ENCODE results near the gene RGS7. TPM values are rescaled to one million over a fixed set of nuclear protein-coding genes. Genes with fewer than 3 reads are reported as not detected.

RGS7 gene
- total and polyA plus RNA-seq, 10 of the 15 experiments (the other 5 are each of a cell fraction or from before 2014, with no cell fraction given): not detected

DNA sequence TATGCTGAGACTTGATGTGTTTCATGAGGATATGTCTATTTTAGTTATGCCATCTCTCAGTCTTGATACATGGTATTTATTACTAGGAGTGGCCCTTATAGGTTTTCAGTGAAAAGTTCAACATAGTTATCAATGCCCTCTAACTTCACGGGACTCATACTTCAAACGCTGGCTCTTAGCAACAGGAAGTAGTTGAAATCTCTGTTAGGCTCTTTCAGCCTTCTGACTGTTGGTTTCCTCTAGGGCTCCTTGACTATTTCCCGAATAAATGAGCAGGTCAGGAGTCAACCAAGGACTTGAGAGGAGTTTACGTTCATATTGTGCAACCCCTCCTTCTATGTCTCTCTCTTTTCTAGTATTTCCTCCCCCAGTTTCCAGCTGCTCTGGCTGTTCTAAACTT, 141.8 kb downstream of the RGS7 start:
- H3K36me3 ChIP-seq (ENCODE audit: control insufficient read depth in 2 of 2, insufficient read depth in 2 of 2, low read length in 1 of 2): no peaks in the 10 kb centered on the region
- no peak for ATAC-seq
- DNase-seq (ENCODE audit: low read depth, low spot score): no peak
- TF ChIP-seq SP1 (IDR thresholded peaks at IDR 0.05; ENCODE audit: low read depth, low read length) (no peak), ZNF622 (IDR thresholded peaks at IDR 0.05) (no peak), MTA3 (IDR thresholded peaks at IDR 0.05; ENCODE audit: borderline replicate concordance, low read length) (no peak), SREBF1 (IDR thresholded peaks at IDR 0.05; ENCODE audit: low read length) (no peak), ZSCAN29 (IDR thresholded peaks at IDR 0.05) (no peak), SMARCA5 (IDR thresholded peaks at IDR 0.05) (no peak), HDAC2 (IDR thresholded peaks at IDR 0.05) (no peak)
- ChIA-PET RAD21 (ENCODE audit: unreplicated experiment) (no interaction called here), POLR2A (no interaction called here), SMC1A (ENCODE audit: uncharacterized antibody, unreplicated experiment) (no interaction called here), CTCF (no interaction called here)
- no peaks in the 10 kb centered on the region for H3K27me3 ChIP-seq (replicated peaks in 1 of 2; ENCODE audit: control insufficient read depth in 2 of 2, insufficient read depth in 2 of 2, low read length in 1 of 2)
- intact Hi-C loops (cut with micrococcal nuclease; ENCODE audit: unreplicated experiment) (no loop called here), in situ Hi-C loops (cut with MboI) (no loop called here)
- no peak for FAIRE-seq
- no peaks in the 10 kb centered on the region for H4K20me1 ChIP-seq (ENCODE audit: control insufficient read depth, insufficient read depth)
- no peaks in the 10 kb centered on the region for H3K9me3 ChIP-seq (replicated peaks; ENCODE audit: control insufficient read depth, insufficient read depth, low read length)
- WGBS (ENCODE audit: insufficient coverage, insufficient replicate concordance, low lambda C conversion rate, missing lambda C conversion rate): 13% methylated on average over 4 of the region's 4 CpGs
- H3K79me2 ChIP-seq (ENCODE audit: control insufficient read depth, insufficient read depth, low read length): no peaks in the 10 kb centered on the region
- H3K9ac ChIP-seq (ENCODE audit: control insufficient read depth, insufficient read depth, low read length): no peak overlapping the region
- no TSS peak for BruUV-seq (replicated peaks)
- H3K4me3 ChIP-seq: no peak overlapping the region
- H2AFZ ChIP-seq (ENCODE audit: control insufficient read depth, low read depth, low read length): no peak overlapping the region
- H3K27ac ChIP-seq (ENCODE audit: control insufficient read depth, insufficient read depth): no peak overlapping the region
- no peak overlapping the region for H3K4me2 ChIP-seq (ENCODE audit: control insufficient read depth, insufficient read depth)
- H3K4me1 ChIP-seq (ENCODE audit: control insufficient read depth, insufficient read depth, low read length): no peaks in the 10 kb centered on the region

DNA sequence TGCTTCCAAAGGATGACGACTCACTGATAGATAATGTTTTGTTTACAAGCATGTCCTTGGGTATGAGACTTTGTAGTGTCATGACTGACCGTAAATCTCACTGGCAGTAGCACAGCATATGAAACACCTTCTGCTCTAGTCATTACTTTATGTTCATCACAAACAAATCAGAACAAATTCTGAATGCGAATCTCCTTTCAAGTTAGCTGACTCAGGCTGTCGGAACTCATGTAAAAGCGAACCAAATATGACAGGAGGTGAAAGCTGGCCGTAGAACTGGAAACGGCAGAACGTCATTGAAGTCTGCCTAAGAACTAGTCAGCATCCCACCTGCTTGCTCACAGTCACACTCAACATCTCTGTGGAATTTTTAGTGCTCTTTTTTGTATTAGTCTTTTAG, 143.9 kb downstream of the RGS7 start:
- WGBS (ENCODE audit: insufficient coverage, insufficient replicate concordance, low lambda C conversion rate, missing lambda C conversion rate): 26% methylated on average over 8 of the region's 8 CpGs
- CTCF ChIA-PET: no interaction called here
- no TSS peak for BruUV-seq (replicated peaks)
- TF ChIP-seq TCF12 (IDR thresholded peaks at IDR 0.05; ENCODE audit: low read depth, low read length) (no peak), ZBTB40 (IDR thresholded peaks at IDR 0.05; ENCODE audit: borderline replicate concordance) (no peak), RUNX3 (IDR thresholded peaks at IDR 0.05; ENCODE audit: low read length) (no peak), IRF5 (IDR thresholded peaks at IDR 0.05; ENCODE audit: borderline replicate concordance) (no peak), REST (IDR thresholded peaks at IDR 0.05; ENCODE audit: low read depth, low read length) (no peak)

More for the DNA sequence above, 143.9 kb downstream of the RGS7 start:
- in situ Hi-C loops (cut with MboI) (no loop called here), intact Hi-C loops (cut with micrococcal nuclease; ENCODE audit: unreplicated experiment) (no loop called here)
- no peak for FAIRE-seq
- Histone ChIP-seq H3K27me3 (replicated peaks in 1 of 2; ENCODE audit: control insufficient read depth in 2 of 2, insufficient read depth in 2 of 2, low read length in 1 of 2) (no peaks in the 10 kb centered on the region), H3K27ac (ENCODE audit: control insufficient read depth, insufficient read depth) (no peak overlapping the region), H3K9ac (ENCODE audit: control insufficient read depth, insufficient read depth, low read length) (no peak overlapping the region), H3K4me1 (ENCODE audit: control insufficient read depth, insufficient read depth, low read length) (no peaks in the 10 kb centered on the region), H4K20me1 (ENCODE audit: control insufficient read depth, insufficient read depth) (no peaks in the 10 kb centered on the region), H3K4me3 (no peak overlapping the region), H3K36me3 (ENCODE audit: control insufficient read depth in 2 of 2, insufficient read depth in 2 of 2, low read length in 1 of 2) (no peaks in the 10 kb centered on the region), H3K79me2 (ENCODE audit: control insufficient read depth, insufficient read depth, low read length) (no peaks in the 10 kb centered on the region), H3K4me2 (ENCODE audit: control insufficient read depth, insufficient read depth) (no peak overlapping the region), H3K9me3 (replicated peaks; ENCODE audit: control insufficient read depth, insufficient read depth, low read length) (no peaks in the 10 kb centered on the region), H2AFZ (ENCODE audit: control insufficient read depth, low read depth, low read length) (no peak overlapping the region)
- ChIA-PET SMC1A (ENCODE audit: uncharacterized antibody, unreplicated experiment) (no interaction called here), RAD21 (ENCODE audit: unreplicated experiment) (no interaction called here), POLR2A (no interaction called here)
- DNase-seq (ENCODE audit: low read depth, low spot score): no peak
- ATAC-seq: no peak

All from GM12878 (cell line).